Smooth muscle cell (in vitro differentiated cells): Measurements from ENCODE around the gene CDH4. TPM values are rescaled to one million over a fixed set of nuclear protein-coding genes. Genes with fewer than 3 reads are reported as not detected.

Source experiments
- DNase-seq: peaks from one replicate; lab custom pipeline; 2025; ENCODE audit not compliant: unreplicated experiment; lab: John Stamatoyannopoulos, UW
- H2AFZ ChIP-seq: fragments of 200-600 bp; sonication (generic); 2 replicates; pipeline ENCODE4 v1.6.0; 2016; ENCODE audit warnings: antibody characterized with exemption, low read depth, mild to moderate bottlenecking
- H3F3A ChIP-seq: fragments of 200-600 bp; sonication (generic); 2 replicates; pipeline ENCODE4 v1.6.0; 2017; ENCODE audit warnings: antibody characterized with exemption, low read depth
- H3K27ac ChIP-seq: fragments of 200-600 bp; sonication (generic); 2 replicates; pipeline ENCODE4 v1.5.1; 2016; ENCODE audit warnings: low read depth, mild to moderate bottlenecking
- H3K27me3 ChIP-seq: fragments of 200-600 bp; sonication (generic); 2 replicates; pipeline ENCODE4 v1.6.1; 2016; ENCODE audit warnings: low read depth, mild to moderate bottlenecking
- H3K36me3 ChIP-seq: fragments of 200-600 bp; sonication (generic); 2 replicates; pipeline ENCODE4 v1.5.1; 2016; ENCODE audit warnings: low read depth
- H3K4me1 ChIP-seq: fragments of 200-600 bp; sonication (generic); 2 replicates; pipeline ENCODE4 v1.5.1; 2016; ENCODE audit warnings: low read depth
- H3K4me2 ChIP-seq: fragments of 200-600 bp; sonication (generic); 2 replicates; pipeline ENCODE4 v1.6.0; 2016; ENCODE audit warnings: mild to moderate bottlenecking
- H3K4me3 ChIP-seq: fragments of 200-600 bp; sonication (generic); 2 replicates; pipeline ENCODE4 v1.5.1; 2016; ENCODE audit warnings: mild to moderate bottlenecking
- H3K79me2 ChIP-seq: fragments of 200-600 bp; sonication (generic); 2 replicates; pipeline ENCODE4 v1.6.0; 2016; ENCODE audit warnings: low read depth, mild to moderate bottlenecking
- H3K9ac ChIP-seq: fragments of 200-600 bp; sonication (generic); 2 replicates; pipeline ENCODE4 v1.6.0; 2016; ENCODE audit warnings: low read depth
- H3K9me3 ChIP-seq: fragments of 200-600 bp; sonication (generic); replicated peaks from 2 replicates; pipeline ENCODE4 v1.5.1; 2016; ENCODE audit warnings: low read depth
- H4K20me1 ChIP-seq: fragments of 200-600 bp; sonication (generic); 2 replicates; pipeline ENCODE4 v1.6.0; 2016; ENCODE audit warnings: low read depth
- CTCF ChIP-seq: fragments of 200-600 bp; sonication (generic); IDR thresholded peaks from 2 replicates; pipeline ENCODE4 v1.5.1; 2017; ENCODE audit warnings: borderline replicate concordance, mild to moderate bottlenecking, antibody characterized with exemption; ENCODE audit not compliant: insufficient read depth, poor library complexity, severe bottlenecking
- WGBS: methylation state at CpG from one replicate; pipeline ENCODE4 v1.1.7; 2016; ENCODE audit warnings: low lambda C conversion rate; 5-methylcytosine and 5-hydroxymethylcytosine counted together
- polyA plus RNA-seq: library from polyadenylated mRNA; unstranded; fragments of >200 nt; fragmentation: Nextera tagmentation; extraction: Ambion mirVana; gene quantifications from 2 replicates; pipeline ENCODE4 v1.2.1, GENCODE V29; 2016
- total RNA-seq: library from RNA; depleted of rRNA; stranded (reverse); fragments of >200 nt; gene quantifications from 2 replicates; pipeline ENCODE4 v1.2.3, GENCODE V29; 2014

Gene CDH4
- total and polyA plus RNA-seq, 2 experiments from 2014 or later = 0.03 to 0.04 TPM

GRCh38 chr20:61765081-61765870 is 513.2 kb downstream of the CDH4 start:
- Histone ChIP-seq H3K4me1 (no peaks in the 10 kb centered on the region), H3K4me3 (no peak overlapping the region), H3K9me3 (no peaks in the 10 kb centered on the region), H3K27ac (no peak overlapping the region), H3K79me2 (no peaks in the 10 kb centered on the region), H3K27me3 (peaks cover 3% of the 10 kb centered on the region), H3K9ac (no peak overlapping the region), H2AFZ (no peak overlapping the region), H4K20me1 (no peaks in the 10 kb centered on the region), H3K4me2 (no peak overlapping the region), H3F3A (no peaks in the 10 kb centered on the region), H3K36me3 (no peaks in the 10 kb centered on the region)
- no peak for DNase-seq
- TF ChIP-seq CTCF = no peak
- 77% methylated on average over 15 of the region's 16 CpGs for WGBS

GRCh38 chr20:61765871-61766654 is 514.0 kb downstream of the CDH4 start:
- Histone ChIP-seq H3K9ac (no peak overlapping the region), H3K4me3 (no peak overlapping the region), H3F3A (no peaks in the 10 kb centered on the region), H3K36me3 (no peaks in the 10 kb centered on the region), H3K27me3 (peaks cover 3% of the 10 kb centered on the region), H3K27ac (no peak overlapping the region), H3K4me1 (no peaks in the 10 kb centered on the region), H3K79me2 (no peaks in the 10 kb centered on the region), H4K20me1 (no peaks in the 10 kb centered on the region), H3K9me3 (no peaks in the 10 kb centered on the region), H2AFZ (no peak overlapping the region), H3K4me2 (no peak overlapping the region)
- WGBS = 90% methylated on average over 10 of the region's 12 CpGs
- no peak for TF ChIP-seq CTCF
- DNase-seq = no peak

- Histone ChIP-seq H3K4me3 (no peak overlapping the region), H3K9me3 (no peaks in the 10 kb centered on the region), H3K4me1 (no peaks in the 10 kb centered on the region), H3F3A (no peaks in the 10 kb centered on the region), H3K36me3 (no peaks in the 10 kb centered on the region), H2AFZ (no peak overlapping the region), H3K4me2 (no peak overlapping the region), H4K20me1 (no peaks in the 10 kb centered on the region), H3K27me3 (peaks cover 3% of the 10 kb centered on the region), H3K9ac (no peak overlapping the region), H3K79me2 (no peaks in the 10 kb centered on the region), H3K27ac (no peak overlapping the region)
- no peak for DNase-seq
- WGBS = 88% methylated on average over 15 of the region's 15 CpGs
- TF ChIP-seq CTCF = no peak
These were observed 515.0 kb downstream of the CDH4 start for GRCh38 chr20:61766921-61767610.
